Dedifferentiated amniotic fluid mesenchymal stem cell (primary cell): ENCODE measurements around the gene LRRC8B.
"Not testable (repeated sequence)": the region's sequence is repeated elsewhere in the genome, so short reads cannot be mapped to it uniquely, and the experiment has no call there.

Experiments
- DNase-seq: peaks from one replicate; pipeline ENCODE4 v3.0.0-alpha.2; 2016; ENCODE audit errors: extremely low spot score

Gene LRRC8B

DNA sequence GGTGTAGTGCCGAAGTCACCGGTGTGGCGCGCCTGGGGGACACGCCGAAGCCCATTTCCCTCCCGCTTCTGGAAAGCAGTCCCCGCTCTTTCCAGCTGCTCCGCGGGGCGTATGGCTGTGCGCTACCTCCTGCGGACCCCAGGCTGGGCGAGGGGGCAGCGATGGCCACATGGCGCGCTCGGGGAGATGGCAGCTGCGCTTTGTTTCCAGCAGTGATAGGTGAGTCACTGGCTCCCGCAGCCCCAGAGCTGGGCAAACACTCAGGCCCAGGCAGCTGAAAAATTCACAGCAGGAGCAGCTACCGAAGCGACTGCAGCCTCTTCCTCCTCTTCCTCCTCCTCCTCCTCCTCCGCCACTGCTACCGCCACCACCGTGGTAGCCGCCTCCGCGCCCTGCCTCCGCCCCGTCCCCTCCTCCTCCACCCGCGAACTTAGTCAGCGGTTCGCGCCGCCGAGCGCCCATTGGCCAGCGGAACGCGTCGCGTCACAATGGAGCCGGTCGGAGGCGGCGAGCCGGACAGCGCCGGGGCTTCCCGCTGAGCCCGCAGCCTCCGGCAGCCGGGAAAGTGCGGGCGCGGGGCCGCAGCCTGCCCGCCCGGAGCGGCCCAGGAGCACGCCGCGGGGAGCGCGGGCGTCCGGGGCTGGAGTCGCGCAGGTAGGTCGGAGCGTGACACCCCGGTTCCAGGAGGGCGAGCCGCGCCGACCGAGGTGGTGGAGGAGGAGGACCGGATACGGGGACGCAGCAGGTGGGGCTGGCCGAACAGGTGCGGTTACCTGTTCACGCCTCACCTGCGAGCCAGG lies at the start of gene LRRC8B:
TSS of gene LRRC8B (plus strand) at position 461 of the 800 bp plus-strand sequence. CDS start 57,822 bp downstream, outside the sequence.
- DNase-seq, result peak; percentile 59

DNA sequence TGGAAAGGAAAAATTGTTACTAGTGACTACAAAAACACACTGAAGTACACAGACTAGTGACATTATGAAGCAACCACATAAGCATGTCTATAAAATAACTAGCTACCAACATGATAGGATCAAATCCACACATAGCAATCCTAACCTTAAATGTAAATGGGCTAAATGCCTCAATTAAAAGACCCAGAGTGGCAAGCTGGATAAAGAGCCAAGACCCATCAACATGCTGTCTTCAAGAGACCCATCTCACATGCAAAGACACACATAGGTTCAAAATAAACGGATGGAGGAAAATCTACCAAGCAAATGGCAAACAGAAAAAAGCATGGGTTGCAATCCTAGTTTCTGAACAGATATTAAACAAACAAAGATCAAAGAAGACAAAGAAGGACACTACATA lies 49.4 kb upstream of the LRRC8B start:
- DNase-seq, result no peak

DNA sequence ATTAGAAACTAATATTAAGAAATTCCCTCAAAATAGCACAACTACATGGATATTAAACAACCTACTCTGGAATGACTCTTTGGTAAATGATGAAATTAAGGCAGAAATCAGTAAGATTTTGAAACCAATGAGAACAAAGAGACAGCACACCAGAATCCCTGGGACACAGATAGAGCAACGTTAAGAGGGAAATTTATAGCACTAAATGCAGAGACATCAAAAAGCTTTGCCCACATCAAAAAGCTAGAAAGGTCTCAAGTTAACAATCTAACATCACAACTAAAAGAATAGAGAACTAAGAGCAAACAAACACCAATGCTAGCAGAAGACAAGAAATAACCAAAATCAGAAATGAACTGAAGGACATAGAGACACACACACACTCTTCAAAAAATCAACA lies 48.6 kb upstream of the LRRC8B start:
- DNase-seq, result no peak

DNA sequence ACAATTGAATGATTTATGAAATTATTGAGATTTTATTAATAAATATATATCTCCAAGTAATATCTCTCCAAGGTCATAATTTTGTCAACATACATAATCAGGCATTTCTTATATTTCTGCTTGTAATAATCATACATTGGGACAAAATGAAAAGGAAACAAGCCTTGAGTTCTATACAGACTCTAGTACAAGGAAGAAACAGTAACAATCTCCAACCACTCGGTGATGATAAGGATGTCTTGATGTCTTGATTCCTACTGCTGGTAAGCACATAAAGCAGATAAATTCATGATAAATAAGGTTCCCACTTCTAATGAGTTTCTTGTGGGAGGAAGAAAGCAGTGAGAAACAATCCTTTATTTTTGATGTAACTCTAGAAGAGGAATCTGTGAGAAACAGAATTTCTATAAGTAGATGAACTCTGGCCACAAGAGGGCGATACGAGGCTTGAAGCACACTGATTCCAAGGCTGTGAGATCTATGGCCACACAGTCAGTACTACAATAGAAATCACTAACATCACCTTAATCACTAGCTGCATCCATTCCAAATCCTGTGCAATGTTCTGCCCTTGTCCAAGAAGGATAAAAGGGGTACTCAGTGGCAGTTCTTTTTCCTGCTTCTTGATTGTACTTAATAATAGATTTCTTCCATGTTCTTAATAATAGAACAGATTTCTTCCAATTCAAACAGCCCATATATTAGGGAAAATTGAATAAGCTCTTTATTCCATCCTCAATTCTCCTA lies 41.4 kb upstream of the LRRC8B start:
- DNase-seq, result peak; percentile 86

DNA sequence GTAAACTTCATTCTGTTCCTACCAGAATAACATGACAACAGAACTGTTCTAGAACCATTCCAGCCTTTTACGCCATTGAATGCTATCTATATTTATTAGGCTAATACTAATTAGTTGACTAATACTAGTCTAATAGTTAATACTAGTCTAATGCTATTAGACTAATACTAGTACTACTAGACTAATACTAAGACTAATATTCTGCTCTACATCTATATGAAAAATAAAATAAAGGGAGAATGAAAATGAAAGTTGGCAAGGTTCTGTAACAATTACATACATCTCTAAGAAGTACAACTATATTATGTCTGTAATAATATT lies 40.9 kb upstream of the LRRC8B start:
- no peak for DNase-seq

DNA sequence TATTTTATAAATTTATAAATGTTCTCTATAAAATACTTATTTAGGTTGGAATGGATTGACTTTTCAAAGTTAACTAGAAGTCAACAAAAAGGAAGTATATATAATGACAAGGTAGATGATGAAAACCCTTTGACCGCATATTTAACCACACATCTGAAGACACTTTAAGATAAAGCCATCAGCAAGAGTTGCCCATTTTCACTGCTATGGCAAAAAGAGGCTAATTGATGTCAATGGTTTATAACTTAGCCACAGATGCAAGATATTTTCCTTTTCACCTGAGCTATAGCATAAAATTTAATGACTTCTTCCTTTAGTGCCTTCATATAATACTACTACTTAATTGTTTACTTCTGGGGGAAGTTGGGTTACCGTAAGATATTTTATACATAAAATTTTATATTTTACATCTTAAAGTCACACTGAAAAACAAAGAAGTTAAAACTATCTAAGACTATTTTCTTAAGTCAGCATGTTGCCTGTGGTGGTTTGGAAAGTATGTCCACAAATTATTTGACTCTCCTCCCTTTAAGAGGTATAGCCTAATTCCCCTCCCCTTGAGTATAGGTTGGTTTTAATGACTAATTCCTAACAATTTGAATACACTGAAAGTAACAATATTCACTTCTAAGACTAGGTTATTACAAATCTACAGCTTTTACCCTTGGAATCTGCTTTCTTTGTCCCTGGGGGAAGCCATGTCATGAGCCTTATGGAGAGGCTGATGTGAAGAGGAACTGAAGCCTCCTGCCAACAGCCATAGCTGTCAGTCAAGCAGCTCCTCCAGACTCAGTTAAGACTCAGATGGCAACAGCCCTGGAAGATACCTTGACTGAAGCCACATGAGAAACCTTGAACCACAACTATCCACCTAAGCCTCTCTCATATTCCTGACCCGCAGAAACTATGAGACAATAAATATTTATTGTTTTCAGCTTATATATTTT lies 40.3 kb upstream of the LRRC8B start:
- no peak for DNase-seq

DNA sequence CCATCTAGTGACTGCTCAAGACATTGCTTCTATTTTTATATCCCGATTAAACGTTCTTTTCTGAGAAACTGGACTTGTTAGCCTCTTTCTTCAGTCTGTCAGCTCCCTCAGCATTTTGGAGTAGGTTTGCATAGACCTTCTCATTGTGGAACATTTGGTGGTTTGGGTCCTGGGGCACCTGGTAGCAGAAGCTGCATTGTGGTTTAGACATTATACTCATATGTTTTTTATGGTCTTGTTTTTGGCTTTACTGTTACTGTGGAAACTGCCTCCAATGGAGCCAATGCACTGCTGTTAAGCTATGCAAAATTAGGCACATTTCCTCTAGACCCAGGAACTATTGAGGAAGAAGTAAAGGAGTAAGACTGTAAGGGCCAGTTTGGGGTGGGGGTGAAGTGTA lies 36.7 kb upstream of the LRRC8B start:
- no peak for DNase-seq

DNA sequence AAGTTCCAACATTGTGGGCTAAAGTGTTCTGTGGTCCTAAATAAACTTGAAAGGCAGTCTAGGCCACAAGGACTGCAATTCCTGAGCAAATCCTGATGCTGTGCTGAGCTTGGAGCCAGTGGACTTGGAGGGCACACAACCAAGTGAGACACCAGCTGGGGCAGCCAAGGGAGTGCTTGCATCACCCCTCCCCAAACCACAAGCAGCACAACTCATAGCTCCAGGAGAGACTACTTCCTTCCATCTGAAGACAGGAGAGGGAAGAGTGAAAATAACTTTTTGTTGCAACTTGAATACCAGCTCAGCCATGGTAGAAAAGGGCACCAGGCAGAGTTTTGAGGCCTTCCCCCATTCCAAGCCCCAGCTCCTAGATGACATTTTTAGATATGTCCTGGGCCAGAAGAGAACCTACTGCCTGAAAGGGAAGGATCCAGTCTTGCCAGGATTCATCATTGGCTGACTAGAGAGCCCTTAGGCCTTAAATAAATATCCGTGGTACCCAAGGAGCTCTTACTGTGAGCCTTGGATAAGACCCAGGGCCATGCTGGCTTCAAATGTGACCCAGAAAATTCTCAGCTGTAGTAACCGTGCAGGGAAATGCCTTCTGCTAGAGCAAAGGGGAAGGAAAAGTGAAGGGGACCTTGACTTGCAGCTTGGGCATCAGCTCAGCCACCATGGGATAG lies 35.4 kb upstream of the LRRC8B start:
- DNase-seq, result no peak

DNA sequence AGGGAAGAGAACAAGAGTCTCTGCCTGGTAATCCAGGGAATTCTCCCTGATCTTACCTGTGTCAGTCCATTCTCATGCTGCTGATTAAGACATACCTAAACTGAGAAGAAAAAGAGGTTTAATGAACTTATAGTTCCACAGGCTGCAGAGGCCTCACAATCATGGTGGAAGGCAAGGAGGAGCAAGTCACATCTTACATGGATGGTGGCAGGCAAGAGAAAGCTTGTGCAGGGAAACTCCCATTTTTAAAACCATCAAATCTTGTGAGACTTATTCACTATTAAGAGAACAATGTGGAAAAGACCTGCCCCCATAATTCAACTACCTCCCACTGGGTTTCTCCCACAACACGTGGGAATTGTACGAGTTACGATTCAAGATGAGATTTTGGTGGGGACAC lies 34.2 kb upstream of the LRRC8B start:
- no peak for DNase-seq

DNA sequence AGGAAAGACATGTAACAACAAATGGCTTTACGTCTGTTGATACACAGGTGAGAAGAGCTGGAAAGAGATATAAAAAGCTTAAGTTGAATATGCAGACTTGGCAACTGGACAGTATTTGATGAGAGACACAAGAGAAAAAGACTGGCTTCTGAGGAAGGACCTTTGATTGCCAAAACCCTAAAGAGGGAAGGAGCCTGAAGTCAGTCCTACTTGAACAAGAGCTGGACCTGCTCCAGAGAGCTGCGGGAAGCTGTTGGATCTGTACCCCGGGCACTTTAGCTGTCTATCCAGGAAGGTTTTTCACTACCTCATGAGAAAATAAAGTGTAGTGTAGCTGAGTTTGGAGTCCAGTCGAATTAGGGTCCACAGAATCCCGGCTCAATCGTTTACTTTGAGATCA lies 25.3 kb upstream of the LRRC8B start:
- DNase-seq, result no peak

DNA sequence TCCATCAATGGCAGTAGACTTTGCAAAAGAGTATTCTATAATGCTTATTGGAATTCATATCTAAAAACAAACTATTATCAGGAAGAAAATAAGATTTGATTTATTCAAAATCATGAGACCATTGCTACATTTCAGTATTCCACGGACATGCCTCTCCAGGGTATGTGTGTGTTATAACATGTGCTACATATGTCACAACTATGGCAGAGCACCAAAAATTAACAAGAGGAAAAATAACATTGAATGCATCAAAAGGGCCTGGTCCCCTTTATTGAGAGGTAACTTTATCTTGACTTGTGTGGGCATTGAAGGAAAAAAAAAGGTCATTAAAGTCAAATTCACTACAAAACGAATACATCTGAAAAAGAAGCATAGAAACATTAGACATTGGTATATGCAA lies 22.6 kb upstream of the LRRC8B start:
- DNase-seq, result no peak

DNA sequence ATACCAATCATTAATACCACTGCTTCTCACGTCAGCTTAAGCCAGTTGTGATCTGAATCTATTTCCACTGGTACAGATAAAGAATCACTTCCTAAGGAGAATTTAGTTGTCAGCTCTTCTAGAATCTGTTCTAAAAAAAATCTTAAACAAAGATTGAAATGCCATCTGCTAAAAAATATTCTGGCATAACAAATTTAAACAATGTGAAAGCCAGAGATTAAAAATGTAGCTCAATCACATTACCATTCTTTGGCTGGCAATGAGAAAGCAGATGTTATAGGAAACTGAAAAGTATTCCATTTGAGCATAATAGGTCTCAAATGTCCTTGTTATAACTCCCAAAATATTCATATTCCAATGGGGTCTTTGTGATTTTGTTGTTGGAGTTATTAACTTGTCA lies 21.7 kb upstream of the LRRC8B start:
- no peak for DNase-seq

DNA sequence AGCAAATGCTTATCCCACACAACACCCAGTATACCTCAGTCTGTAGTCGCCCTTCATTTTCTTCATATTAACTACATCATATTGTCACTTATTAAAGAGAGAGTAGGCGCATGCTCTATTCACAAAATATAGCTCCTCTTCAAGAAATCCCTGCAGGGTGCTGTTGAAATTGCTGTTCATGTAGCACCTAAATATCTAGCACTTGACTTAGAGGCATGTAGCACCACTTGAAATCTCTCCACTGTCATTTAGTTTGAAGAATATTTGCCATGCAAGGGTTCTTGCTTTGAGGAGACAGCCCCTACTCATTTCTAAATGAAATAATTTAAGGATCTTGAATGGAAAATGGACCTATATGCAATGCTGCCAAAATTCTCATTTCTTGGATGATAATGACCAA lies 20.9 kb upstream of the LRRC8B start:
- no peak for DNase-seq

DNA sequence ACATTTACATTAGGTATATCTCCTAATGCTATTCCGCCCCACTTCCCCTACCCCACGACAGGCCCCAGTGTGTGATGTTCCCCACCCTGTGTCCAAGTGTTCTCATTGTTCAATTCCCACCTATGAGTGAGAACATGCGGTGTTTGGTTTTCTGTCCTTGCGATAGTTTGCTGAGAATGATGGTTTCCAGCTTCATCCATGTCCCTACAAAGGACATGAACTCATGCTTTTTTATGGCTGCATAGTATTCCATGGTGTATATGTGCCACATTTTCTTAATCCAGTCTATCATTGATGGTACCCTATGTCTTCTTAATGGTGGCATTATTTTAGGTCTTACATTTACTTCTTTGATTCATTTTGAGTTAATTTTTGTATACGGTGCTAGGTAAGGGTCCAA lies 14.6 kb upstream of the LRRC8B start:
- DNase-seq, result not testable (repeated sequence)

DNA sequence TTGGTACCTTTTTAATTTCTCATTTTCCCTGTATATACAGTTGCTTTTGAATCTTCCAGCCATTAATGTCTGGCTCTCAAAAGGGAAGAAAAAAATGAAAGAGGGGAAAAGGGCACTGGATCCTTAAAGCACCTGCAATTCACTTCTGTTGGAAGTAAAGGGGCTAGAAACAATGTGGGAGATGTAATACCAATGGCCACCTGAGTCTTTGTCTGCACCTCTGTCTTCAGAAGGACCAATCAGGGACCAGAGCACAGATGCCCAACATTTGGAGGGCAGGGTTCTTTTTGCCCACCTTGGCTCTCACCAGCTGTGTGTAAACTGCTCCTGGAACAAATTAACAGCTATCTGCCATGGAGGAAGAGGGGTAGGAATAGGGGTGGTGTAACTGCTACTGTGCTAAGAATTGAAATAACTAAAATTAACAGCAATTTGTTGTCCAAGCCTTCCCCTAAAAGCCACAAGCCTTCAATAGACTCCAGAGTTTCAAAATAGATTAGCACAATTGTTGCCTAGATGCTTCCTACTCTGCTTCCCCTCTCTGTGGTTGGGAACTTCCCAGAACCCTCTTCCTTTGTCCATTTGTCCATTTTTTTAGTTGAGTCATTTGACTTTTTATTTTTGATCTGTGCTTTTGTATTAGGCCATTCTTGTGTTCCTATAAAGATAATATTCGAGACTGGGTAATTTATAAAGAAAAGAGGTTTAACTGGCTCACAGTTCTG lies 11.5 kb upstream of the LRRC8B start:
- DNase-seq, result no peak

DNA sequence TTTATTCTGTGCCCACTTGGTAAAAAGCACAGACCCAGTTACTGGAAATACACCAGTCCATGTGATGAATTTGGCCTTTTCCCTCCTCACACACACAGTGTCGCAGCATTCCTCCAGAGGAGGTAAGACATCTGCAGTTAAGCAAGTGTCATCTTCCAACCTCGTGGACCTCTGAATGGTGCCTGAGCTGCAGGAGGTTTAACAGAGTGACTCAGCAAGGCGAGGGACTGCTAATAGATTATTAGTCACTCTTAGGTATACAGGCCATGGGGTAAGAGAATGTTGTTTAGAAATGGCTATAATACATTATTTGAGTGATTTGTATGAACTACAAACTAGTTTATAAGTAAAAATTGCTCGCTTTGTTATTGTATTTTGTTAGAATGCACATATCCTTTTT lies 8.6 kb upstream of the LRRC8B start:
- no peak for DNase-seq

DNA sequence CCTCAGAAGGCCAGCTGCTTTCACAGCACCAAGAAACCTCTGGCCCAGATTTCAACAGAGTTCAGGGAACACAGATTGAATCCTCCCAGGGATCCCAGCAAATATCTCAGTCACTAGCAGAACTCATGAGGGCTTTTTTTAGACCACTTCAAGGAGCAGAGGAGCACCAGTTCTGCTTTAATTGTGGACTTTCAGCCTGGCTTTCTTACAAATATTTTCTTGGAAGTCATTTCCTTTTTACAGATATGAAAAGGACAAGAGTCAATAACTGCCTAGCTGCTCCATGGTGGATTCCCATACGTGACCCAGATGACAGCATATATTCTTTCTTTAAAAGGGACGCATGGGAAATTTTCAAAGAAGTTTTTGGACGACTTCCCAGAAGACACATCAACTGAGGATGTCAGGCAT lies 6.4 kb upstream of the LRRC8B start:
- DNase-seq, result no peak

DNA sequence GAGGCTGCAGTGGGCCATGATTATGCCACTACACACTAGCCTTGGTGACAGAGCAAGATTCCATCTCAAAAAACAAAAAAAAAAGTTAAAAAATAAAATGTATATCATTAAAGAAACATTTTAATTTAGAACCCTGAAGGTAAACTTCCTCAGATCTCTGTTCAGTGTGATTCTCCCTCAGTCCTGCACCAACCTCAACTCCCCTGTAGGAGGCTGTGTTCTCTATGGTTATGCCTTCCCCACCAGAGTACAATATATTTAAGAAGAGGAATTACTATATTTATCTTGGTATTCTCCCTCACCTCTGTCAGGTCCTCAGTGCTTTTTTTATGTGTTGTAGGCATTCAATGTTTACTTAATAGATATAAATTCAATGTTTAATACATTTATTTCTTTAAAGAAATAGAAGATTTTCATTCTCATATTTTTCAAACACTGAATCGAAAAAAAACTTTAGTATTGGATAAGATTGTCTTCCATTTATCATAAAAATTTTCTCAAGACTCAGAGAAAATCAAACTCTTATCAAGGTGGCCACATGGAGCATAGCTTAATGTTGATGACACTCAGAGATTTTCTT lies 4.8 kb upstream of the LRRC8B start:
- no peak for DNase-seq

DNA sequence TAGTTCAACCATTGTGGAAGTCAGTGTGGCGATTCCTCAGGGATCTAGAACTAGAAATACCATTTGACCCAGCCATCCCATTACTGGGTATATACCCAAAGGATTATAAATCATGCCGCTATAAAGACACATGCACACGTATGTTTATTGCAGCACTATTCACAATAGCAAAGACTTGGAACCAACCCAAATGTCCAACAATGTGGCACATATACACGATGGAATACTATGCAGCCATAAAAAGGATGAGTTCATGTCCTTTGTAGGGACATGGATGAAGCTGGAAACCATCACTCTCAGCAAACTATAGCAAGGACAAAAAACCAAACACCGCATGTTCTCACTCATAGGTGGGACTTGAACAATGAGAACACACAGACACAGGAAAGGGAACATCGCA lies 2.7 kb upstream of the LRRC8B start:
- not testable (repeated sequence) for DNase-seq

DNA sequence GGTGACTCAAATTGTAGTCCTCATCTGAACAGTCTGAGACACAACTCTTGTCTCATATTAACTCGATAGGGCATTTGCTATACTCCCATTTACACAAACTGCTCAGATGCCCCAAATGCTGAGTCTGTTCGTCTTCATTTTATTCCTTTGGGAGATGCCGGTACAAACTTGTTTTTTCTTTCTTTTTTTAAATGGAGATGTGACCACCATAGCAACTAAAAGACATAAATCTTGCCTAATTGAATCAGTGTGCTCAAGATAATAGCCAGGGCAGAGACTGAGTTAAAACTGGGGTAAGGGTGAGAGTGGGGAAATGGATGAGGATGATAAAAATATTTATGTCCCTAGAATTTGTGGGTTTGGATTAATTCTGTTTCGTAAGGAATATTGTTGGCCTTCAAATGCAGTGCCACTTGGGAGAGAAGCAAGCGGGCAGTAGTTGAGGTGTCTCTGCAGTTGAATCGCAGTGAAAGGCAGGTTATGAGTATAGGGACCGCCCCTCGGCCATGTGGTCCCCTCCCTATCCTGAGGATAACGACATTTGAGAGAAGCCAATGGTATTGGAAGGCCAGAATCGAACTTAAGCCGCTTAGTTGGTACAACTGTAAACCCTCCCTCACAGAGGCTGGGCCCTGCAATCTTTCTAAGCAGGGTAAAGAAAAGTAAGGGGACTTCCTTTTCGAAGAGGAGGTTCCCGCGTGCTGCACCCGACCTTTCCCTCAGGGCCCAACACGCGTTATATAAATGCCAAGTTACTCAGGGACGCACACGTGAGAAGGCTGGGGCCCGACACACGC lies 859 bp upstream of the LRRC8B start:
- no peak for DNase-seq
